Mesenchymal stem cell (in vitro differentiated cells and primary cell): Measurements from ENCODE around the gene FAM90A1.
A peak's percentile ranks its signal among the peaks of the same experiment; 100 is the strongest.
"Not testable (repeated sequence)": the region's sequence is repeated elsewhere in the genome, so short reads cannot be mapped to it uniquely, and the experiment has no call there.

Experiments used
- DNase-seq: peaks from one replicate; pipeline ENCODE4 v3.0.0-alpha.2; 2013
- H2AFZ ChIP-seq: one replicate; pipeline ENCODE4 v1.6.1; 2013; ENCODE audit warnings: low read depth, mild to moderate bottlenecking, control low read depth, inconsistent platforms, low read length, moderate library complexity
- H2AK5ac ChIP-seq: 2 replicates; pipeline ENCODE4 v1.6.1; 2013; ENCODE audit warnings: low read length, moderate library complexity, mild to moderate bottlenecking, inconsistent platforms; ENCODE audit not compliant: severe bottlenecking
- H2BK120ac ChIP-seq: one replicate; pipeline ENCODE4 v1.6.1; 2013; ENCODE audit warnings: low read depth, mild to moderate bottlenecking, inconsistent platforms, low read length, moderate library complexity
- H2BK12ac ChIP-seq, 2 experiments: one replicate each; pipeline ENCODE4 v1.6.1; 2013; ENCODE audit warnings: inconsistent platforms in 2 of 2, low read length in 2 of 2, mild to moderate bottlenecking in 2 of 2, moderate library complexity in 2 of 2, control low read depth in 1 of 2
- H2BK15ac ChIP-seq: one replicate; pipeline ENCODE4 v1.6.1; 2013; ENCODE audit warnings: mild to moderate bottlenecking, low read depth, inconsistent platforms; ENCODE audit not compliant: poor library complexity, severe bottlenecking
- H2BK5ac ChIP-seq: 2 replicates; pipeline ENCODE4 v1.6.1; 2013; ENCODE audit warnings: low read depth, mild to moderate bottlenecking, low read length, control low read depth, inconsistent platforms; ENCODE audit not compliant: poor library complexity, severe bottlenecking
- H3K14ac ChIP-seq, 2 experiments: one replicate each; pipeline ENCODE4 v1.6.1; 2013; ENCODE audit warnings: inconsistent platforms in 2 of 2, low read length in 2 of 2, control low read depth in 1 of 2, mild to moderate bottlenecking in 1 of 2, moderate library complexity in 1 of 2
- H3K18ac ChIP-seq, 2 experiments: one replicate each; pipeline ENCODE4 v1.6.1; 2013; ENCODE audit warnings: inconsistent platforms in 2 of 2, low read length in 2 of 2, control low read depth in 1 of 2, low read depth in 1 of 2, mild to moderate bottlenecking in 1 of 2
- H3K23ac ChIP-seq, 2 experiments: one replicate each; pipeline ENCODE4 v1.6.1; 2013; ENCODE audit warnings: inconsistent platforms in 2 of 2, low read length in 2 of 2, mild to moderate bottlenecking in 2 of 2, moderate library complexity in 2 of 2, control low read depth in 1 of 2
- H3K27ac ChIP-seq: 2 replicates; pipeline ENCODE4 v1.5.1; 2013; ENCODE audit warnings: mild to moderate bottlenecking, moderate library complexity, low read length, control low read depth, inconsistent platforms; ENCODE audit not compliant: poor library complexity, severe bottlenecking
- H3K27me3 ChIP-seq, 2 experiments: 2 replicates each; pipeline versions ENCODE4 v1.6.1 to v1.7.0; 2013; ENCODE audit warnings: low read length in 2 of 2, mild to moderate bottlenecking in 2 of 2, moderate library complexity in 2 of 2, control low read depth in 1 of 2, inconsistent platforms in 1 of 2; ENCODE audit not compliant: control insufficient read depth in 1 of 2, insufficient read depth in 1 of 2
- H3K36me3 ChIP-seq, 2 experiments: 2 replicates each; pipeline versions ENCODE4 v1.6.1 to v1.7.0; 2013; ENCODE audit warnings: low read length in 2 of 2, control low read depth in 1 of 2, inconsistent platforms in 1 of 2, low read depth in 1 of 2, mild to moderate bottlenecking in 1 of 2; ENCODE audit not compliant: insufficient read depth in 2 of 2, control insufficient read depth in 1 of 2
- H3K4ac ChIP-seq, 2 experiments: one replicate each; pipeline ENCODE4 v1.6.1; 2013; ENCODE audit warnings: inconsistent platforms in 2 of 2, low read length in 2 of 2, mild to moderate bottlenecking in 2 of 2, moderate library complexity in 2 of 2, control low read depth in 1 of 2, low read depth in 1 of 2
- H3K4me1 ChIP-seq: 2 replicates; pipeline ENCODE4 v1.6.1; 2013; ENCODE audit warnings: low read depth, low read length, control low read depth; ENCODE audit not compliant: control insufficient read depth, insufficient read depth
- H3K4me2 ChIP-seq: 2 replicates; pipeline ENCODE4 v1.6.1; 2013; ENCODE audit warnings: low read length, mild to moderate bottlenecking, inconsistent platforms; ENCODE audit not compliant: poor library complexity, severe bottlenecking
- H3K4me3 ChIP-seq, 2 experiments: 2 replicates each; pipeline versions ENCODE4 v1.5.1 to v1.7.0; 2013; ENCODE audit warnings: low read length in 2 of 2, mild to moderate bottlenecking in 2 of 2, control low read depth in 1 of 2, low read depth in 1 of 2; ENCODE audit not compliant: insufficient read depth in 1 of 2
- H3K79me1 ChIP-seq: replicated peaks from 2 replicates; pipeline ENCODE4 v1.6.1; 2013; ENCODE audit warnings: mild to moderate bottlenecking, control low read depth, low read length, inconsistent platforms; ENCODE audit not compliant: poor library complexity, severe bottlenecking
- H3K9ac ChIP-seq: 2 replicates; pipeline ENCODE4 v1.7.0; 2013; ENCODE audit warnings: mild to moderate bottlenecking, low read length, moderate library complexity
- H3K9me3 ChIP-seq: 2 replicates; pipeline ENCODE4 v1.7.0; 2013; ENCODE audit warnings: mild to moderate bottlenecking, low read length; ENCODE audit not compliant: control insufficient read depth
- H4K8ac ChIP-seq: one replicate; pipeline ENCODE4 v1.6.1; 2013; ENCODE audit warnings: inconsistent platforms, mild to moderate bottlenecking, low read length, moderate library complexity
- H4K91ac ChIP-seq: one replicate; pipeline ENCODE4 v1.6.1; 2013; ENCODE audit warnings: mild to moderate bottlenecking, low read length, inconsistent platforms
- WGBS: methylation state at CpG from one replicate; pipeline ENCODE4 v1.1.7; 2013; ENCODE audit warnings: mixed read lengths; 5-methylcytosine and 5-hydroxymethylcytosine counted together

Gene FAM90A1

DNA sequence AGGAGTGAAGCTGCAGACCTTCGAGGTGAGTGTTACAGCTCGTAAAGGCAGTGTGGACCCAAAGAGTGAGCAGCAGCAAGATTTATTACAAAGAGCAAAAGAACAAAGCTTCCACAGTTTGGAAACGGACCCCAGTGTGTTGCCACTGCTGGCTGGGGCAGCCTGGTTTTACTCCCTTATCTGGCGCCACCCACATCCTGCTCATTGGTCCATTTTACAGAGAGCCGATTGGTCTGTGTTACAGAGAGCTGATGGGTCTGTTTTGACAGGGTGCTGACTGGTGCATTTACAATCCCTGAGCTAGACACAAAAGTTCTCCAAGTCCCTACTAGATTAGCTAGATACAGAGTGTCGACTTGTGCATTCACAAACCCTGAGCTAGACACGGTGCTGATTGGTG is 24.2 kb upstream of the FAM90A1 start:
- H4K8ac ChIP-seq, H3K23ac ChIP-seq, H3K27me3 ChIP-seq, H3K27ac ChIP-seq, H3K9me3 ChIP-seq, H3K4me3 ChIP-seq, DNase-seq, H3K9ac ChIP-seq, H2BK15ac ChIP-seq, H3K4me2 ChIP-seq, H3K4ac ChIP-seq, H2BK120ac ChIP-seq, H3K14ac ChIP-seq, H3K18ac ChIP-seq, H3K79me1 ChIP-seq, H3K36me3 ChIP-seq, H2BK5ac ChIP-seq, H4K91ac ChIP-seq, H2AK5ac ChIP-seq, H2BK12ac ChIP-seq, H2AFZ ChIP-seq, H3K4me1 ChIP-seq: not testable (repeated sequence)
- WGBS: 75% methylated on average over 5 of the region's 7 CpGs

- peak; percentile 76 for DNase-seq
- H3K4me2 ChIP-seq, H2BK5ac ChIP-seq, H3K4ac ChIP-seq, H3K27me3 ChIP-seq, H2BK120ac ChIP-seq, H2AFZ ChIP-seq, H3K23ac ChIP-seq, H3K4me1 ChIP-seq, H2AK5ac ChIP-seq, H3K4me3 ChIP-seq, H3K14ac ChIP-seq, H3K79me1 ChIP-seq, H3K27ac ChIP-seq, H4K8ac ChIP-seq, H3K18ac ChIP-seq, H3K9me3 ChIP-seq, H2BK12ac ChIP-seq, H3K36me3 ChIP-seq, H4K91ac ChIP-seq, H3K9ac ChIP-seq, H2BK15ac ChIP-seq: not testable (repeated sequence)
- WGBS: no CpG with 5 or more reads among the region's 4 CpGs
Observed at GRCh38 chr12:8246941-8247535, 19.6 kb upstream of the FAM90A1 start.

DNA sequence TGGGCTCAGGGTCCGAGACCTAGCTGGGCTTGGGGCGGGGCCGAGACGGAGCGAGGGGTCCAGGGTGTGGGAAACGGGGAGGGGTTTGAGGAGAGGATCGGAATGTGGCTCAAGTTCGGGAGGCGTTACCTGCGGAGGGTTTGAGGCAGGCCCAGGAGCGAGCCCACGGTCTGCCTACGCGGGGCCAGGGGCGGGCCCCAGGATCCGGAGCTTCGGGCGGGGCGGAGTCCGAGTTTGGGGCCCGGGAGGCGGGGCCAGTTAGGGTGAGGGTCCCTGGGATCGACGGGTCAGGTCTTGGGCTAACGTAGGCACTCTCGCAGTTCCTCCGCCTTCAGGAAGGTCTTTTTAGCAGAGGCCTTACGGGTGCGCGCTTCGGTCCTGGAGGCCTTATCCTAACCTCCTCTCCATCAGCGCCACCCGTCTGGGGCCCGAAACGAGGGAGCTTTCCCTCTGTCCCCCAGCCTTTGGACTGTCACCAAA is 16.3 kb upstream of the FAM90A1 start:
- not testable (repeated sequence) for H4K91ac ChIP-seq, H3K36me3 ChIP-seq, H3K23ac ChIP-seq, H3K9me3 ChIP-seq, H3K79me1 ChIP-seq, H3K27me3 ChIP-seq, H3K14ac ChIP-seq, DNase-seq, H2BK120ac ChIP-seq, H2AK5ac ChIP-seq, H2BK12ac ChIP-seq, H2BK5ac ChIP-seq, H3K4me1 ChIP-seq
- peak overlapping the region; percentile 80 for H3K9ac ChIP-seq
- 2% methylated on average over 10 of the region's 35 CpGs for WGBS
- peak overlapping the region; percentile 60 for H3K4me2 ChIP-seq
- H4K8ac ChIP-seq: peak overlapping the region; percentile 27
- H3K27ac ChIP-seq: peak overlapping the region; percentile 72
- H3K4me3 ChIP-seq: peak overlapping the region; percentile 64 to 76
- H3K4ac ChIP-seq: peak overlapping the region; percentile 35 to 58
- peak overlapping the region; percentile 97 for H2BK15ac ChIP-seq
- H2AFZ ChIP-seq: peak overlapping the region; percentile 89
- peak overlapping the region; percentile 45 to 87 for H3K18ac ChIP-seq

DNA sequence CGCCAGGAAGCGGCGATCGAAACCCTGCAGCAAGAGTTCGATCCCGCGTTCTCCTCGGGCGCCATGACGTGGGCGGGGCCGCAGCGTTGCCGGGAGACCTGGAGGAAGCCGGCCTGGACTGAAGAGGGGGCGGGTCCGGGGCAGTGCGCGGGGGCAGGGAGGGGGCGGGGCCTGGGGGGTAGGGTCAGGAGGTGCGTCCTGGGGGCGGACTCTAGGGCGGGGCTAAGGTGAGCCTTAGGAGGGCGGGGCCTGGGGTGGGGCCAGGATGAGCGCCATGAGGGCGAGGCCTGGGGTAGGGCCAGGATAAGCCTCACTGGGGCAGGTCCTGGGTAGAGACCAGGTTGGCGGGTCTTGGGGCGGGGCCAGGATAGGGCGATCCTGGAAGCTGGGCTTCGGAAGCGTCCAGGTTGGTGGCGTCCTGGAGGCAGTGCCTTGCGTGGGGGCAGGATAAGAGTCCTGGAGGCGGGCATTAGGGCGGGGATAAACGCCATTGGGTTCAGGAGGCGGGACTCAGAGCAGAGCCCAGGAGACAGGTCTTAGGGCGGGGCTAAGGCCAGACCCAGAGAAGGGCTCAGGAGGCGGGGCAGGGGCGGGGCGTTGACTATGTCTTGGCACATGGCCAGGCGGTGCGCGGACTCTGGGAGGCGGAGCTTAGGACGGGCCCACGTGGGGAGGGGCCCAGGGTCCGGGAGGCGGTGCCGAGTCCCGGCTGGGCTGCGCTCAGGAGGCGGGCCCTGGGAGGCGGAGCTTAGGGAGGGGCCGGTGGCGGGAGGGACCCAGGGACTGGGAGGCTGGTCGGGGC is 15.7 kb upstream of the FAM90A1 start:
- WGBS: under 1% methylated on average over 55 of the region's 57 CpGs
- H2BK120ac ChIP-seq, H2BK5ac ChIP-seq, H3K79me1 ChIP-seq, H3K9me3 ChIP-seq, H3K4me1 ChIP-seq, H3K27me3 ChIP-seq, H2AK5ac ChIP-seq, H3K23ac ChIP-seq, H4K91ac ChIP-seq, H3K14ac ChIP-seq, H3K36me3 ChIP-seq, H2BK12ac ChIP-seq, H3K27ac ChIP-seq, H3K4ac ChIP-seq: not testable (repeated sequence)
- Histone ChIP-seq H3K4me2 (peak overlapping the region; percentile 16), H3K18ac (peak overlapping the region; percentile 62 to 87), H3K9ac (peak overlapping the region; percentile 91), H2BK15ac (peak overlapping the region; percentile 97), H2AFZ (peak overlapping the region; percentile 18), H4K8ac (peak overlapping the region; percentile 41), H3K4me3 (peak overlapping the region; percentile 72 to 83)
- DNase-seq: peak; percentile 96
